Stimulated activated memory B cell treated with anti-CD40 and anti-IgM and Interleukin-4, amounts not matched to agents 10 μg/mL and 1 μg/mL and 100 μg/mL, for 72 hours (primary cell): ENCODE measurements around the gene NEDD4L.
A peak's percentile ranks its signal among the peaks of the same experiment; 100 is the strongest.

Source experiments
- ATAC-seq: fragments of 150-1000 bp; cut with Tn5 transposase; 2 replicates; pipeline ENCODE4 v1.10.0; 2021
- H3K27ac Mint-ChIP-seq: one replicate; pipeline ENCODE4 v1.8.0; 2022; ENCODE audit warnings: mild to moderate bottlenecking, mixed read lengths
- H3K27me3 Mint-ChIP-seq: one replicate; pipeline ENCODE4 v1.8.0; 2022; ENCODE audit warnings: mixed read lengths
- H3K36me3 Mint-ChIP-seq: one replicate; pipeline ENCODE4 v1.8.0; 2022; ENCODE audit warnings: mixed read lengths
- H3K4me1 Mint-ChIP-seq: one replicate; pipeline ENCODE4 v1.8.0; 2022; ENCODE audit warnings: mixed read lengths
- H3K4me3 Mint-ChIP-seq: one replicate; pipeline ENCODE4 v1.8.0; 2022; ENCODE audit warnings: mild to moderate bottlenecking, moderate library complexity, mixed read lengths
- H3K9me3 Mint-ChIP-seq: one replicate; pipeline ENCODE4 v1.8.0; 2022; ENCODE audit warnings: mixed read lengths

Gene NEDD4L

GRCh38 chr18:58128381-58129374, 84.7 kb downstream of the NEDD4L start:
- Mint-ChIP-seq H3K36me3 (no peaks in the 10 kb centered on the region), H3K4me1 (no peaks in the 10 kb centered on the region), H3K9me3 (no peaks in the 10 kb centered on the region), H3K27me3 (no peaks in the 10 kb centered on the region), H3K4me3 (no peak overlapping the region), H3K27ac (no peak overlapping the region)
- no peak for ATAC-seq

DNA sequence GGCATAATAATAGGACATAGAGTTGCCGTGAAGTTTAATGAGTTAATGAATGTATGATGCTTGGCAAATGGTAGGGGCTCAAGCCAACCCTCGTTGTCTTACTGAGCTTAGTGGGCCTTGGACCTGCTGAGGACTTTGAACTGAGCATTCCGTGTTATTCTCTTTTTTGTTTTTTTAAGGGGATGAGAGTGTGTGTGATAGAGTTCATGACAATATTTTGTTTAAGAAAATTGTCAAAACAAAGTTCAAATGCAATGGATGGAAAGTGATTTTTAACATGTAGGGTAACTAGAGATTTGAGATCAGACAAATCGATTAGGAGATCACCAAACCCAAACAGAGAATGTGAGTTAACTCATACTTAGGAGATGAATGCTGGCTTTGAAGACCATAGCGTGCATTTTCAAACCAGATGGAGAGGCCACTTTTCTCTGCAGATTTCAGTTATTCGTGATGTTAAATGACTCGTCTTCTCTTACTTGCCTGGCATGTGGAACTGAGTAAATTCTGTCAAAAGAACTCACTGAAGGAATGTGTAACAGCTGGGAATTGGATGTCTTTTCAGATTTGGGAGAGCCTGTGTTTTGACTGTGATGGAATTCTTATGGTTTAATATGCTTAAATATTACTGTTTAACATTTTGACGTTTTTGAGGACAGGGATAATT, 88.7 kb downstream of the NEDD4L start:
- Mint-ChIP-seq H3K36me3 (no peaks in the 10 kb centered on the region), H3K27ac (no peak overlapping the region), H3K4me1 (peaks cover 10% of the 10 kb centered on the region), H3K27me3 (no peaks in the 10 kb centered on the region), H3K4me3 (no peak overlapping the region), H3K9me3 (no peaks in the 10 kb centered on the region)
- ATAC-seq = no peak

DNA sequence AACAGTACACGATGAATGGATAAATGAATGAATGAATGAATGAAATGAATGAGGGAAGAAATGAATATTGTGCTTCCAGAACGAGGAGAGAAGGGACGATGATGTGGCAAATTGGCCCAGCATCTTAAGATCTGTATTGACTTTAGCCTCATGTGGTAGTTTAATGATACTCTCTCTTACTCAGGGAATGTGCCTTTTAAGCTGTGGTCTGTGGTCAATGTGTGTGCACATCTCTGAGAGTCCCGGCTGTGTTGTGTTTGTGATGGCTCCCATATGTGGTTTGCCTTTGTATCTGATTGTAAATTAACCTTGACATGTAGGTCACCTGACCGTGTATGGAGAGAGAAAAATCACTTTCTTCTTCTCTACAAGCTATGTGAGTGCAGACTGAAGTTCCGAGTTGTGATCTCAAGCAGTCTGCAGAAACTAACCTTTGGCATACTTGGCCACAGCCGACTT, 91.2 kb downstream of the NEDD4L start:
- H3K27ac Mint-ChIP-seq = no peak overlapping the region
- H3K4me1 Mint-ChIP-seq = peaks cover 18% of the 10 kb centered on the region
- no peaks in the 10 kb centered on the region for H3K27me3 Mint-ChIP-seq
- no peaks in the 10 kb centered on the region for H3K9me3 Mint-ChIP-seq
- H3K4me3 Mint-ChIP-seq = no peak overlapping the region
- ATAC-seq = peak; percentile 58
- no peaks in the 10 kb centered on the region for H3K36me3 Mint-ChIP-seq

DNA sequence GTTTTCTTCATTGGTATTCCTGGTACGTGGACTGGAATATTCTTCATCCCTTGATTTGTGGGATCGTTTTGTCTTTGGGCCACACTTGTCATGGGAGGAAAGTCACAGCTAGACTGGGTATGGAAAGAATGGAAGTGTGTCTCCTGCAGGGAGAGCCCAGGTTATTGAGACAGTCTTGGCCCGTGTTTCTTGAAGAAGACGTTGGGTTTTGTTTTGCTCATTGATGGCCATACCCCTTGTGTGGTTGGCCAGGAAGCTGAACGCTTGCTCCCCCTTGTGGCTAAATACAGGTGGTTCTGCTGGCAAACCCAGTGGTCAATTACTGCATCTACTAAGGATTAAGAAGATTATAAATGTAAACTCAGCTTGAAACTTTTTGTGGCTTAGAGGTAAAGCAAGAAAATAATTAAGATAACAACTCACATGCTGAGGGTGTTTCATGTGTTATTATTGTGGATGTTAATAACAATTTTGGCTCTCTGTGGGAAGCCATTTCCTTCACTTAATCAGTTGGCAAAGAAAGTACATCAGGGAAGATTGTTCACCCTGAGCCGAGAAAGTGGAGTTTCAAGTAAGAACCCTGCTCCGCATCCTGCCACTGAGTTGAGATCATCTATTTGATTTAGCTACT, 91.8 kb downstream of the NEDD4L start:
- Mint-ChIP-seq H3K4me1 (peaks cover 18% of the 10 kb centered on the region), H3K27ac (no peak overlapping the region), H3K36me3 (no peaks in the 10 kb centered on the region), H3K27me3 (no peaks in the 10 kb centered on the region), H3K4me3 (peak overlapping the region; percentile 10), H3K9me3 (no peaks in the 10 kb centered on the region)
- ATAC-seq = peak; percentile 85

GRCh38 chr18:58136879-58137278, 92.9 kb downstream of the NEDD4L start:
- Mint-ChIP-seq H3K4me3 (no peak overlapping the region), H3K27ac (no peak overlapping the region), H3K27me3 (no peaks in the 10 kb centered on the region), H3K4me1 (peaks cover 18% of the 10 kb centered on the region), H3K36me3 (no peaks in the 10 kb centered on the region), H3K9me3 (no peaks in the 10 kb centered on the region)
- no peak for ATAC-seq

DNA sequence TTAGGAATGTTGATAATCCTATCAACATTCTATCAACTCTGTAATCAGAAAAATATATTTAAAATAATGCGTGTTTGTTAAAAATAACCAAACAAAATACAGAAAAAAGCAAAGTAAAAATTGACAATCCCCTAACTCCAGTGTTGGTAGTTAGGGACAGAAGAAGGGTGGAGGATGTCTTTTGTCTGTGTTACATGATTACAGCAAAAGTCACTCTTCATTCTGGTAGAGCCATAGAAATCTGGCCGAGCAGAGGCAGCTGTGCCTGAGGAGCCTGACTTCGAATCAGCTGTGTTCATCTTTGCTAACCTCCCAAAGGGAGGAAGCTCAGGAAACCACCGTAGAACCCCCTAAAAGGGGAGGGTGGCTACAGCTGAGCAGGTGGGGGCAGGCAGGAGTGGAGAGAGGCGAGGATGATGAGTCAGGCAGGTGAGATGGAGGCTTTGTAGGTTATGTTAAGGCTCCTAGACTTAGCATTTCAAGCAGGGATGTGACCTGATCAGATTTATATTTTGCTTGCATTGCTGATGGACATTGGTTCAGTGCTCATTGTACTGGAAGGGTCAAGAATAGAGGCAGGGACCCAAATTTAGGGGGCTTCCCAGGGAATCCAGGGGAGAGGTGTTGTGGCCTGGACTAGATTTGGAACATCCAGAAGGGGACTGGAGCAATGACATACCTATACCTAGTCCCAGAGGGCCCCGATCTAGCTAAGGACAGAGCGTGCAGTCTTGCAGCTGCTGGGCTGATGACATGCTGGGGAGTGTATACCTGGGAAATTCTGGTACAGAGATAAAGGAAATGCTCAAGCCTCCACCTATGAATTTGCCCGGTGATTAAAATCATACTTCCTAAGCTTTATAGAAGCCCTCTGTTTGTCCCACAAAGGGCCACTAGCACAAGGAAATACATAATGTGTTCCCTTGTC, 95.7 kb downstream of the NEDD4L start:
- no peaks in the 10 kb centered on the region for H3K36me3 Mint-ChIP-seq
- peaks cover 18% of the 10 kb centered on the region for H3K4me1 Mint-ChIP-seq
- no peak overlapping the region for H3K4me3 Mint-ChIP-seq
- no peak overlapping the region for H3K27ac Mint-ChIP-seq
- H3K27me3 Mint-ChIP-seq = no peaks in the 10 kb centered on the region
- H3K9me3 Mint-ChIP-seq = no peaks in the 10 kb centered on the region
- ATAC-seq = peak; percentile 68

- no peaks in the 10 kb centered on the region for H3K36me3 Mint-ChIP-seq
- no peaks in the 10 kb centered on the region for H3K9me3 Mint-ChIP-seq
- no peak overlapping the region for H3K4me3 Mint-ChIP-seq
- no peak for ATAC-seq
- no peaks in the 10 kb centered on the region for H3K27me3 Mint-ChIP-seq
- peaks cover 12% of the 10 kb centered on the region for H3K4me1 Mint-ChIP-seq
- H3K27ac Mint-ChIP-seq = no peak overlapping the region
These were observed 96.6 kb downstream of the NEDD4L start for GRCh38 chr18:58140387-58141325.

- no peaks in the 10 kb centered on the region for H3K27me3 Mint-ChIP-seq
These were observed 99.4 kb downstream of the NEDD4L start for GRCh38 chr18:58143386-58143785.

GRCh38 chr18:58144106-58144505, 100.1 kb downstream of the NEDD4L start:
- H3K4me1 Mint-ChIP-seq = peaks cover 29% of the 10 kb centered on the region
- no peaks in the 10 kb centered on the region for H3K36me3 Mint-ChIP-seq
- no peaks in the 10 kb centered on the region for H3K27me3 Mint-ChIP-seq
- no peak for ATAC-seq
- H3K4me3 Mint-ChIP-seq = no peak overlapping the region
- no peak overlapping the region for H3K27ac Mint-ChIP-seq
- H3K9me3 Mint-ChIP-seq = no peaks in the 10 kb centered on the region

More at GRCh38 chr18:58143386-58143785, 99.4 kb downstream of the NEDD4L start:
- no peaks in the 10 kb centered on the region for H3K9me3 Mint-ChIP-seq
- peaks cover 22% of the 10 kb centered on the region for H3K4me1 Mint-ChIP-seq
- H3K36me3 Mint-ChIP-seq = no peaks in the 10 kb centered on the region
- H3K4me3 Mint-ChIP-seq = no peak overlapping the region
- ATAC-seq = no peak
- H3K27ac Mint-ChIP-seq = no peak overlapping the region

- no peak overlapping the region for H3K27ac Mint-ChIP-seq
- no peaks in the 10 kb centered on the region for H3K36me3 Mint-ChIP-seq
- no peak for ATAC-seq
- H3K27me3 Mint-ChIP-seq = no peaks in the 10 kb centered on the region
- H3K4me3 Mint-ChIP-seq = no peak overlapping the region
- no peaks in the 10 kb centered on the region for H3K9me3 Mint-ChIP-seq
- H3K4me1 Mint-ChIP-seq = peaks cover 29% of the 10 kb centered on the region
These were observed 100.8 kb downstream of the NEDD4L start for GRCh38 chr18:58144671-58145285.

DNA sequence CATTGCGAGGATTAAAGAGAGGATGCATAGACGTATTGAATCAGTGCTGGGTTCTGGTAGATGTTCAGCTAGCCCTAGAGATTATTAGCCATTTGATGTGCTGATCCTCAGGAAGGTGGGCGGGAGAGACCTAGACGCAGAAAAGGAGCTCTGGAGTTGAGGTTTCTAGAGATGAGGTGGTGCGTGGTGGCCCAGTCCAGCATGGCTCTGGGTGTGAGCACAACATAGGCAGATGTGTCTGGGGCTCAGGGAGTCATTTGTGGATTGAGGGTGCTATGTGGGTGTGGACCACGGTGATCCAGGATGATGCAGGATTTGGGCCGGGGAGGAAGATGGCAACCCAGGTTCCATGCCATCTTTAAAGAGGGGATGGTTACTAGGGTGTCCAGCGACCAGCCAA, 102.1 kb downstream of the NEDD4L start:
- Mint-ChIP-seq H3K27me3 (no peaks in the 10 kb centered on the region), H3K36me3 (no peaks in the 10 kb centered on the region), H3K4me1 (peaks cover 26% of the 10 kb centered on the region), H3K4me3 (no peak overlapping the region), H3K27ac (no peak overlapping the region), H3K9me3 (no peaks in the 10 kb centered on the region)
- ATAC-seq = peak; percentile 48

GRCh38 chr18:58148954-58149471, 105.0 kb downstream of the NEDD4L start:
- H3K9me3 Mint-ChIP-seq = no peaks in the 10 kb centered on the region
- peaks cover 26% of the 10 kb centered on the region for H3K4me1 Mint-ChIP-seq
- no peaks in the 10 kb centered on the region for H3K27me3 Mint-ChIP-seq
- H3K4me3 Mint-ChIP-seq = peak overlapping the region; percentile 40
- no peaks in the 10 kb centered on the region for H3K36me3 Mint-ChIP-seq
- peak; percentile 75 for ATAC-seq
- H3K27ac Mint-ChIP-seq = peak overlapping the region; percentile 53

DNA sequence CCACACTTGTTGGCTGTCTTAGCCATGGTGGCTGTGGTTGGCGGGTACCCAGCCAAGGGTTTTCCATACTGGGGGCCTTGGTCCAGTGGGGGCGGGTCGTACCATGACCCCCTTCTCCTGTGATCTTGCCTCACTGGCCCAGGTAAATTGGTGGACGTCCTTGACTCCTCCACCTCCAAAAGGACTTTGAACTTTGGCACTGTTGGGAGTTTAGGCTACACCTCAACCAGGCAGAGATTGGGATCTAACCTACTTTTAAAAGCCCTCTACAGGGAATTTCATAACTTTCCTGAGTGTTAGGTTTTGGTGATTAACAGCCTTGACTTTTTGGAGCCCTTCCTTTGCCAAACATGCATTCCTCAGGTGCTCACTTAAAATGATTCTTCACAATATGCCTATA, 106.7 kb downstream of the NEDD4L start:
- no peak overlapping the region for H3K27ac Mint-ChIP-seq
- H3K27me3 Mint-ChIP-seq = no peaks in the 10 kb centered on the region
- H3K4me1 Mint-ChIP-seq = peaks cover 28% of the 10 kb centered on the region
- no peaks in the 10 kb centered on the region for H3K9me3 Mint-ChIP-seq
- H3K36me3 Mint-ChIP-seq = no peaks in the 10 kb centered on the region
- no peak overlapping the region for H3K4me3 Mint-ChIP-seq
- no peak for ATAC-seq
